ENCODE results near the gene IFT81. TPM values are rescaled to one million over a fixed set of nuclear protein-coding genes. Genes with fewer than 3 reads are reported as not detected.

The IFT81 gene
- total and polyA plus RNA-seq, 2 of the 13 experiments (the other 11 are each of a cell fraction or from before 2014, with no cell fraction given): 4.2 to 13.0 TPM

- peak; percentile 24; the same call in 1 of the 2 replicates for TF ChIP-seq ZNF446 (CRISPR knock-in tag; IDR thresholded peaks at IDR 0.05)
- peak; percentile 64; the same call in 1 of the 2 replicates for TF ChIP-seq ZBTB7B (CRISPR knock-in tag; IDR thresholded peaks at IDR 0.05)
- peak; percentile 62; the same call in 1 of the 2 replicates for TF ChIP-seq ZNF777 (CRISPR knock-in tag; IDR thresholded peaks at IDR 0.05)
- TF ChIP-seq KLF11 (CRISPR knock-in tag; IDR thresholded peaks at IDR 0.05): no peak
- TF ChIP-seq ZNF431 (CRISPR knock-in tag; IDR thresholded peaks at IDR 0.05; ENCODE audit: borderline replicate concordance, low read depth): no peak
- no peak for TF ChIP-seq XBP1 (CRISPR knock-in tag; IDR thresholded peaks at IDR 0.05)
- TF ChIP-seq ZNF672 (CRISPR knock-in tag; IDR thresholded peaks at IDR 0.05): no peak
- 0 out of 2 replicates have a peak, but pooled peaks have one; percentile 22 for TF ChIP-seq TARDBP (CRISPR knock-in tag; IDR thresholded peaks at IDR 0.05)
- no peak for TF ChIP-seq ZNF160 (CRISPR knock-in tag; IDR thresholded peaks at IDR 0.05)
- no peak for TF ChIP-seq ZMYM2 (CRISPR knock-in tag; IDR thresholded peaks at IDR 0.05)
- TF ChIP-seq, protein P1, sequence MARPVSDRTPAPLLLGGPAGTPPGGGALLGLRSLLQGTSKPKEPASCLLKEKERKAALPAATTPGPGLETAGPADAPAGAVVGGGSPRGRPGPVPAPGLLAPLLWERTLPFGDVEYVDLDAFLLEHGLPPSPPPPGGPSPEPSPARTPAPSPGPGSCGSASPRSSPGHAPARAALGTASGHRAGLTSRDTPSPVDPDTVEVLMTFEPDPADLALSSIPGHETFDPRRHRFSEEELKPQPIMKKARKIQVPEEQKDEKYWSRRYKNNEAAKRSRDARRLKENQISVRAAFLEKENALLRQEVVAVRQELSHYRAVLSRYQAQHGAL (CRISPR knock-in tag; IDR thresholded peaks at IDR 0.05; ENCODE audit: not compliant biosample characterization): no peak
- no peak for TF ChIP-seq ZNF33B (CRISPR knock-in tag; IDR thresholded peaks at IDR 0.05)
- peak; percentile 74; the same call in 1 of the 2 replicates for TF ChIP-seq ARHGAP35 (CRISPR knock-in tag; IDR thresholded peaks at IDR 0.05; ENCODE audit: borderline replicate concordance)
- TF ChIP-seq, protein P2, sequence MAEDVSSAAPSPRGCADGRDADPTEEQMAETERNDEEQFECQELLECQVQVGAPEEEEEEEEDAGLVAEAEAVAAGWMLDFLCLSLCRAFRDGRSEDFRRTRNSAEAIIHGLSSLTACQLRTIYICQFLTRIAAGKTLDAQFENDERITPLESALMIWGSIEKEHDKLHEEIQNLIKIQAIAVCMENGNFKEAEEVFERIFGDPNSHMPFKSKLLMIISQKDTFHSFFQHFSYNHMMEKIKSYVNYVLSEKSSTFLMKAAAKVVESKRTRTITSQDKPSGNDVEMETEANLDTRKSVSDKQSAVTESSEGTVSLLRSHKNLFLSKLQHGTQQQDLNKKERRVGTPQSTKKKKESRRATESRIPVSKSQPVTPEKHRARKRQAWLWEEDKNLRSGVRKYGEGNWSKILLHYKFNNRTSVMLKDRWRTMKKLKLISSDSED (CRISPR knock-in tag; IDR thresholded peaks at IDR 0.05): no peak
- TF ChIP-seq MTA1 (CRISPR knock-in tag; IDR thresholded peaks at IDR 0.05; ENCODE audit: borderline replicate concordance): peak; percentile 58; the same call in 1 of the 2 replicates
- TF ChIP-seq TP53 (CRISPR knock-in tag; conservative IDR thresholded peaks at IDR 0.05): no peak
- TF ChIP-seq, protein P3, sequence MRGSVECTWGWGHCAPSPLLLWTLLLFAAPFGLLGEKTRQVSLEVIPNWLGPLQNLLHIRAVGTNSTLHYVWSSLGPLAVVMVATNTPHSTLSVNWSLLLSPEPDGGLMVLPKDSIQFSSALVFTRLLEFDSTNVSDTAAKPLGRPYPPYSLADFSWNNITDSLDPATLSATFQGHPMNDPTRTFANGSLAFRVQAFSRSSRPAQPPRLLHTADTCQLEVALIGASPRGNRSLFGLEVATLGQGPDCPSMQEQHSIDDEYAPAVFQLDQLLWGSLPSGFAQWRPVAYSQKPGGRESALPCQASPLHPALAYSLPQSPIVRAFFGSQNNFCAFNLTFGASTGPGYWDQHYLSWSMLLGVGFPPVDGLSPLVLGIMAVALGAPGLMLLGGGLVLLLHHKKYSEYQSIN (CRISPR knock-in tag; IDR thresholded peaks at IDR 0.05; ENCODE audit: borderline replicate concordance): no peak
- no peak for TF ChIP-seq BRCA1 (CRISPR knock-in tag; IDR thresholded peaks at IDR 0.05)
- TF ChIP-seq ZNF12 (CRISPR knock-in tag; IDR thresholded peaks at IDR 0.05): 0 out of 2 replicates have a peak, but pooled peaks have one; percentile 14
- no peak; the same call in 1 of the 2 replicates for TF ChIP-seq MYC (CRISPR knock-in tag; IDR thresholded peaks at IDR 0.05; ENCODE audit: borderline replicate concordance)
- TF ChIP-seq, protein P4, sequence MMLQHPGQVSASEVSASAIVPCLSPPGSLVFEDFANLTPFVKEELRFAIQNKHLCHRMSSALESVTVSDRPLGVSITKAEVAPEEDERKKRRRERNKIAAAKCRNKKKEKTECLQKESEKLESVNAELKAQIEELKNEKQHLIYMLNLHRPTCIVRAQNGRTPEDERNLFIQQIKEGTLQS (CRISPR knock-in tag; IDR thresholded peaks at IDR 0.05): no peak
- TF ChIP-seq AHR (CRISPR knock-in tag; IDR thresholded peaks at IDR 0.05): no peak
- peak; percentile 50; the same call in 1 of the 2 replicates for TF ChIP-seq KMT2A (CRISPR knock-in tag; IDR thresholded peaks at IDR 0.05)
- no peak for TF ChIP-seq ZNF20 (CRISPR knock-in tag; IDR thresholded peaks at IDR 0.05)
- no peak for TF ChIP-seq NCOA1 (CRISPR knock-in tag; IDR thresholded peaks at IDR 0.05)
- TF ChIP-seq KDM2A (CRISPR knock-in tag; IDR thresholded peaks at IDR 0.05; ENCODE audit: borderline replicate concordance, low read depth): peak; percentile 47; the same call in 1 of the 2 replicates
- TF ChIP-seq SAFB2 (CRISPR knock-in tag; IDR thresholded peaks at IDR 0.05; ENCODE audit: borderline replicate concordance, low read depth): 0 out of 2 replicates have a peak, but pooled peaks have one; percentile 50
Measured at GRCh38 chr12:110124269-110124995, at the start of gene IFT81 (continued).

All from HepG2 (cell line).